Astrocyte of the cerebellum (primary cell): ENCODE data around the gene HBM.
"Not testable (repeated sequence)": the region's sequence is repeated elsewhere in the genome, so short reads cannot be mapped to it uniquely, and the experiment has no call there.

ENCODE experiments used
- DNase-seq: peaks from one replicate; pipeline ENCODE4 v3.0.0-alpha.2; 2011; ENCODE audit warnings: low read depth
- H3K4me3 ChIP-seq: 2 replicates; pipeline ENCODE4 v1.5.1; 2011; ENCODE audit warnings: mild to moderate bottlenecking, low read depth, low read length, moderate library complexity
- in situ Hi-C: cut with HindIII; loops from 2 replicates; pipeline ENCODE4 v1.10.0; 2017; ENCODE audit warnings: low sequenced_read_pairs
- TF ChIP-seq, protein P1 (sequence below): IDR thresholded peaks from 2 replicates; pipeline ENCODE4 v1.5.1; 2012; ENCODE audit warnings: low read length, low read depth, moderate library complexity, mild to moderate bottlenecking; ENCODE audit errors: missing control alignments

HBM gene

DNA sequence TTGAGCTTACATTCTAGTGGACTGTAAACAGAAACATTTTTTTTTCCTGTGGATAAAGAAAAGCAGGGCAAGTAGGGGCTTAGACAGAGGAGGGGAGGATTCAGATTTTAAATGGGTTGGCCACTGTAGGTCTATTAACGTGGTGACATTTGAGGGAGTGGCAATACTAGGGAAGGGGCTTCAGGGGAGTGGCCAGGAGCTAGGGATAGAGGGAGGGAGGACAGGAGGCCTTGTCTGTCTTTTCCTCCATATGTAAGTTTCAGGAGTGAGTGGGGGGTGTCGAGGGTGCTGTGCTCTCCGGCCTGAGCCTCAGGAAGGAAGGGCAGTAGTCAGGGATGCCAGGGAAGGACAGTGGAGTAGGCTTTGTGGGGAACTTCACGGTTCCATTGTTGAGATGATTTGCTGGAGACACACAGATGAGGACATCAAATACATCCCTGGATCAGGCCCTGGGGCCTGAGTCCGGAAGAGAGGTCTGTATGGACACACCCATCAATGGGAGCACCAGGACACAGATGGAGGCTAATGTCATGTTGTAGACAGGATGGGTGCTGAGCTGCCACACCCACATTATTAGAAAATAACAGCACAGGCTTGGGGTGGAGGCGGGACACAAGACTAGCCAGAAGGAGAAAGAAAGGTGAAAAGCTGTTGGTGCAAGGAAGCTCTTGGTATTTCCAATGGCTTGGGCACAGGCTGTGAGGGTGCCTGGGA is 6.5 kb upstream of the HBM start:
- in situ Hi-C loops: no loop called here
- DNase-seq: no peak
- TF ChIP-seq, protein P1, sequence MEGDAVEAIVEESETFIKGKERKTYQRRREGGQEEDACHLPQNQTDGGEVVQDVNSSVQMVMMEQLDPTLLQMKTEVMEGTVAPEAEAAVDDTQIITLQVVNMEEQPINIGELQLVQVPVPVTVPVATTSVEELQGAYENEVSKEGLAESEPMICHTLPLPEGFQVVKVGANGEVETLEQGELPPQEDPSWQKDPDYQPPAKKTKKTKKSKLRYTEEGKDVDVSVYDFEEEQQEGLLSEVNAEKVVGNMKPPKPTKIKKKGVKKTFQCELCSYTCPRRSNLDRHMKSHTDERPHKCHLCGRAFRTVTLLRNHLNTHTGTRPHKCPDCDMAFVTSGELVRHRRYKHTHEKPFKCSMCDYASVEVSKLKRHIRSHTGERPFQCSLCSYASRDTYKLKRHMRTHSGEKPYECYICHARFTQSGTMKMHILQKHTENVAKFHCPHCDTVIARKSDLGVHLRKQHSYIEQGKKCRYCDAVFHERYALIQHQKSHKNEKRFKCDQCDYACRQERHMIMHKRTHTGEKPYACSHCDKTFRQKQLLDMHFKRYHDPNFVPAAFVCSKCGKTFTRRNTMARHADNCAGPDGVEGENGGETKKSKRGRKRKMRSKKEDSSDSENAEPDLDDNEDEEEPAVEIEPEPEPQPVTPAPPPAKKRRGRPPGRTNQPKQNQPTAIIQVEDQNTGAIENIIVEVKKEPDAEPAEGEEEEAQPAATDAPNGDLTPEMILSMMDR: no peak
- no peak overlapping the region for H3K4me3 ChIP-seq

DNA sequence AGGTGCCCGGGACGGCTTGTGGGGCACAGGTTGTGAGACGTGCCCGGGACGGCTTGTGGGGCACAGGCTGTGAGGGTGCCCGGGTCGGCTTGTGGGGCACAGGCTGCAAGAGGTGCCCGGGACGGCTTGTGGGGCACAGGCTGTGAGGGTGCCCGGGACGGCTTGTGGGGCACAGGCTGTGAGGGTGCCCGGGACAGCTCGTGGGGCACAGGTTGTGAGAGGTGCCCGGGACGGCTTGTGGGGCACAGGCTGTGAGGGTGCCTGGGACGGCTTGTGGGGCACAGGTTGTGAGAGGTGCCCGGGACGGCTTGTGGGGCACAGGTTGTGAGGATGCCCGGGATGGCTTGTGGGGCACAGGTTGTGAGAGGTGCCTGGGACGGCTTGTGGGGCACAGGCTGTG is 5.5 kb upstream of the HBM start:
- H3K4me3 ChIP-seq, in situ Hi-C loops, DNase-seq: not testable (repeated sequence)

DNA sequence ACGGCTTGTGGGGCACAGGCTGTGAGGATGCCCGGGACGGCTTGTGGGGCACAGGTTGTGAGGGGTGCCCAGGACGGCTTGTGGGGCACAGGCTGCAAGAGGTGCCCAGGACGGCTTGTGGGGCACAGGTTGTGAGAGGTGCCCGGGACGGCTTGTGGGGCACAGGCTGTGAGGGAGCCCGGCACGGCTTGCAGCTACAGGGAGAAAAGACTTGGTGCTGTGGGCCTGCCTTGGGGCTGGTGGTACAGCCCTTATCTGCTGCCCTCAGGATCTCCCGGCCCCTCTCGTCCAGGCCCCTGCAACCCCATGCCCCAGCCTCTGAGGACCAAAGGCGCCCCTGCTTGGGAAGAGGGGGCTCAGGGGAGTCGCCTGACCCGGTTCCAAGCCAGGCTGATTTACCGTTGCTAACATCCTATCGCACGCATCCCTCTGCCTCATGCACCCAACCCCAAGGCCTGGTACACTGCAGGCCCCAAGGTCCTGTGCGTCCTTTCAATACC is 5.0 kb upstream of the HBM start:
- H3K4me3 ChIP-seq: no peak overlapping the region
- in situ Hi-C loops: no loop called here
- TF ChIP-seq, protein P1: no peak
- no peak for DNase-seq

DNA sequence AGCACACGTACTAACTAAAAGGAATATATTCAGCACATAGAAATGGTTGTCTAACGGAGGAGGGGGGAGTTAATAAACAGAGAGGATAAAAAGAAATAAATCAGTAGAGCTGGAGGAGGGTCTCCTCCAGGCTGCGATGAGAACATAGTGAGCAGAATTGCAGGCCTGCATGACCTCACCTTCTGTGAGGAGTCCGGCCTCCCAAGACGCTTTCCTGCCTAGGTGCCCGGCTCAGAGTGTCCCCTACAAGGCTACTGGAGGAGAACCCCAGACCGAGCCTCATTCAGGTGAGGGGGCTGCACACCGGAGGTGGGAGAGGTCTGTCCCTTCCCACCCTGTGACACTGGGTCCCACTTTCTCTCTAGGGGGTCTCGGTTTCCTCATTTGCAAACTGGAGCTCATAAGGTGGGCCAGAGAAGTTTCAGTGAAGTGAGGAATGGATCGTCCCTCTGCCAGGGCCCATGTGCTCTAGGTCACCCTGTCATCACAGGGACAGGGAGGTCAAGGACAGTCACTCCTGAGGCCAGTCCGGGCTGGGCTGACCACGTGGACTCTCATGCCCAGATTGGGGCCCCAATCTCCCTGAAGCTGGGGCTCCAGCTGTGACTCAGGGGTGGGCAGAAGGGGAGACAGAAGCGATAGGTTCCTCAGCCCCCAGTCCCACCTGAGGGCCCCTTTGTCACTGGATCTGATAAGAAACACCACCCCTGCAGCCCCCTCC is 3.3 kb upstream of the HBM start:
- TF ChIP-seq, protein P1: no peak
- no peak overlapping the region for H3K4me3 ChIP-seq
- in situ Hi-C loops: no loop called here
- DNase-seq: no peak

DNA sequence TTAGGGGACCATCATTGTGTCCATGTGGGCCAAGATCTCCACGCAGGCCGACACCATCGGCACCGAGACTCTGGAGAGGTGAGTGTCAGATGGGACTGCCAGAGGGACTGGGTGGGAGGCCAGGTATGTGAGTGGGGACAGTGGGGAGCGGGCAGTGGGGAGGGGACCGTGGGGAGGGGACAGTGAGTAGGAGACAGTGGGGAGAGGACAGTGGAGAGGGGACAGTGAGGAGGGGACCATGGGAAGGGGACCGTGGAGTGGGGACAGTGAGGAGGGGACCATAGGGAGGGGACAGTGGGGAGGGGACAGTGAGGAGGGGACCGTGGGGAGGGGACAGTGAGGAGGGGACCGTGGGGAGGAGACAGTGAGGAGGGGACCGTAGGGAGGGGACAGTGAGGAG is 2.6 kb upstream of the HBM start:
- in situ Hi-C loops, H3K4me3 ChIP-seq, DNase-seq: not testable (repeated sequence)

DNA sequence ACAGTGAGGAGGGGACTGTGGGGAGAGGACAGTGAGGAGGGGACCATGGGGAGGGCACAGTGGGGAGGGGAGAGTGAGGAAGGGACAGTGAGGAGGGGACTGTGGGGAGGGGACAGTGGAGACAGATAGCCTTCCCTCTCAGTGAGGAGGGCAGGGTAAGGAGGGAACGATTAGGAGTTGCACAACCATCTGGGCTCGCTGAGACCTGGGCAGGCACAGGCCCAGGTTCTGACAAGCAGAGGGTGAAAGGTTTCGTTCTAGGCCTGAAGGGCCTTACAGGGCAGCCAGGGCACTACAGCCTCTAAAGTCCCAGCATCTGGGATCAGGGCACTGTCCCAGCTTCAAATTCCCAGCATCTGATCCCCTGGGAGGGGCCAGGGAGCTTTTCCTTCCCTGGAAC is 2.1 kb upstream of the HBM start:
- DNase-seq, H3K4me3 ChIP-seq, in situ Hi-C loops: not testable (repeated sequence)

DNA sequence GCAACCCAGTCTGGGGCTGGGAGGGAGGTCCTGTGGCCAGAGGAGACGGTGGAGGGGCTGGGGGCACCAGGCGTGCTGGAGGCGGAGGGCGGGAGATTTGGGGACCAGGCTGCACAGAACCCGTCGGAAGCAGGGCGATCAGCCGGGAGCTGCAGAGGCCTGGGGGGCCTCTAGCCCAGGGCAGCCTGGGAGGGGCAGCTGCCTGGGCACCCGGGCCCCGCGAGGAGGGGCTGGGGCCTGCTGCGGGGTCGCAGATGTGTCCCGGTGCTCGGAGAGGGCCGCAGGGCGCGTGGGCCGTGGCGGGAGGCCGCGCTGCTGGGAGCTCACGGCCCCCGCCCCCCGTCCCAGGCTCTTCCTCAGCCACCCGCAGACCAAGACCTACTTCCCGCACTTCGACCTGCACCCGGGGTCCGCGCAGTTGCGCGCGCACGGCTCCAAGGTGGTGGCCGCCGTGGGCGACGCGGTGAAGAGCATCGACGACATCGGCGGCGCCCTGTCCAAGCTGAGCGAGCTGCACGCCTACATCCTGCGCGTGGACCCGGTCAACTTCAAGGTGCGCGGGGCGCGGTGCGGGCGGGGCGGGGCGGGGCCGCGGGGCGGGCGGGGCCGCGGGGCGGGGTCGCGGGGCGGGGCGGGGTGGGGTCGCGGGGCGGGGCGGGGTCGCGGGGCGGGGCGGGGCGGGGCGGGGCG is 1.5 kb upstream of the HBM start:
- H3K4me3 ChIP-seq, in situ Hi-C loops, DNase-seq: not testable (repeated sequence)

DNA sequence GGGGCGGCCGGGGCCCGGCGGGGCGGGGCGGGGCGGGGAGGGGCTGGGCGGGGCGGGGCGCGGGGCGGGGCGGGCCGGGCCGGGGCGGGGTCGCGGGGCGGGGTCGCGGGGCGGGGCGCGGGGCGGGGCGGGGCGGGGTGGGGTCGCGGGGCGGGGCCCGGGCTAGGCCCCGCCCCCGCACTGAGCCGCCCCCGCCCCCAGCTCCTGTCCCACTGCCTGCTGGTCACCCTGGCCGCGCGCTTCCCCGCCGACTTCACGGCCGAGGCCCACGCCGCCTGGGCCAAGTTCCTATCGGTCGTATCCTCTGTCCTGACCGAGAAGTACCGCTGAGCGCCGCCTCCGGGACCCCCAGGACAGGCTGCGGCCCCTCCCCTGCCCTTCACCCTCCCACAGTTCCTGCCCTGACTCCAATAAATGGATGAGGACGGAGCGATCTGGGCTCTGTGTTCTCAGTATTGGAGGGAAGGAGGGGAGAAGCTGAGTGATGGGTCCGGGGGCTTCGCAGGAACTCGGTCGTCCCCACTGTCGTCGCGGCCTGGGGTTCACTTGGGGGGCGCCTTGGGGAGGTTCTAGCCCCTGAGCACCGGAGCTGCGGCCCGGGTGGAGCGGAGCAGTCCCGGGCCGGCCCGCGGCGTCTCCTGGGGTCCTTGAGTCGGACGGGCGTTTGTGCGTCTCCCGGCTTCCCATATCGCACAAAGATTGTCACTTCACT is 795 bp upstream of the HBM start:
- DNase-seq: no peak
- TF ChIP-seq, protein P1: no peak
- in situ Hi-C loops: no loop called here
- no peak overlapping the region for H3K4me3 ChIP-seq
